GM21390 (cell line): Measurements from ENCODE around the gene OXER1.
A peak's percentile ranks its signal among the peaks of the same experiment; 100 is the strongest.
"Not testable (repeated sequence)": the region's sequence is repeated elsewhere in the genome, so short reads cannot be mapped to it uniquely, and the experiment has no call there.

ENCODE experiments used
- ATAC-seq: cut with Tn5 transposase; IDR thresholded peaks from one replicate; pipeline ENCODE4 v1.9.1; 2021; ENCODE audit not compliant: unreplicated experiment

Gene OXER1

GRCh38 chr2:42754021-42754775, 9.7 kb downstream of the OXER1 start:
- peak; percentile 62 for ATAC-seq

- no peak for ATAC-seq
Measured at GRCh38 chr2:42752816-42753813, 10.8 kb downstream of the OXER1 start.

GRCh38 chr2:42752314-42752713, 11.6 kb downstream of the OXER1 start:
- ATAC-seq, result peak; percentile 72

- no peak for ATAC-seq
Measured at GRCh38 chr2:42748840-42749239, 15.1 kb downstream of the OXER1 start.

GRCh38 chr2:42747422-42747821, 16.5 kb downstream of the OXER1 start:
- no peak for ATAC-seq

GRCh38 chr2:42744545-42745082, 19.3 kb downstream of the OXER1 start:
- ATAC-seq, result no peak

- ATAC-seq, result no peak
Measured at GRCh38 chr2:42743659-42743990, 20.3 kb downstream of the OXER1 start.

GRCh38 chr2:42742740-42743658, 20.9 kb downstream of the OXER1 start:
- ATAC-seq, result no peak

- ATAC-seq, result no peak
Measured at GRCh38 chr2:42741140-42741539, 22.8 kb downstream of the OXER1 start.

GRCh38 chr2:42736598-42737322, 27.2 kb downstream of the OXER1 start:
- ATAC-seq, result no peak

- no peak for ATAC-seq
Measured at GRCh38 chr2:42733852-42734251, 30.1 kb downstream of the OXER1 start.

- not testable (repeated sequence) for ATAC-seq
Measured at GRCh38 chr2:42731316-42731715, 32.6 kb downstream of the OXER1 start.

GRCh38 chr2:42726680-42727079, 37.3 kb downstream of the OXER1 start:
- ATAC-seq, result no peak

- ATAC-seq, result no peak
Measured at GRCh38 chr2:42725657-42726056, 38.3 kb downstream of the OXER1 start.

GRCh38 chr2:42724886-42725285, 39.0 kb downstream of the OXER1 start:
- ATAC-seq, result no peak

- no peak for ATAC-seq
Measured at GRCh38 chr2:42723465-42723864, 40.5 kb downstream of the OXER1 start.

GRCh38 chr2:42722320-42723190, 41.4 kb downstream of the OXER1 start:
- peak; percentile 98 for ATAC-seq

GRCh38 chr2:42721898-42722297, 42.0 kb downstream of the OXER1 start:
- peak; percentile 5 for ATAC-seq

- no peak for ATAC-seq
Measured at GRCh38 chr2:42714686-42715085, 49.2 kb downstream of the OXER1 start.
